GM13976 (cell line): ENCODE measurements around the gene CHST15.

Source experiments
- DNase-seq: peaks from one replicate; pipeline ENCODE4 v3.0.0; 2012; ENCODE audit warnings: low spot score
- CTCF ChIP-seq: IDR thresholded peaks from 2 replicates; pipeline ENCODE4 v1.5.1; 2012; ENCODE audit warnings: borderline replicate concordance, mild to moderate bottlenecking; ENCODE audit not compliant: insufficient read depth; ENCODE audit errors: extremely low read depth, missing control alignments, control extremely low read depth
- in situ Hi-C: fragments of 300-500 bp; cut with MboI; formaldehyde crosslinking; loops from one replicate; pipeline ENCODE4 v1.12.0; 2022; ENCODE audit warnings: low sequenced_read_pairs, mixed read lengths, inconsistent platforms; ENCODE audit not compliant: unreplicated experiment

Gene CHST15

GRCh38 chr10:124083740-124084397 lies 9.5 kb downstream of the CHST15 start:
- TF ChIP-seq CTCF: no peak
- in situ Hi-C loops: no loop called here
- DNase-seq: no peak

- in situ Hi-C loops: no loop called here
- DNase-seq: no peak
- no peak for TF ChIP-seq CTCF
Measured at GRCh38 chr10:124083047-124083739, 10.2 kb downstream of the CHST15 start.

- in situ Hi-C loops: no loop called here
- no peak for TF ChIP-seq CTCF
- DNase-seq: no peak
Measured at GRCh38 chr10:124082555-124082954, 10.8 kb downstream of the CHST15 start.

GRCh38 chr10:124081547-124082140 lies 11.8 kb downstream of the CHST15 start:
- DNase-seq: no peak
- TF ChIP-seq CTCF: no peak
- in situ Hi-C loops: no loop called here

GRCh38 chr10:124079864-124080263 lies 13.5 kb downstream of the CHST15 start:
- no peak for DNase-seq
- TF ChIP-seq CTCF: no peak
- in situ Hi-C loops: no loop called here

GRCh38 chr10:124078714-124079113 lies 14.7 kb downstream of the CHST15 start:
- no peak for TF ChIP-seq CTCF
- in situ Hi-C loops: no loop called here
- no peak for DNase-seq
